IMR-90 (cell line): ENCODE data around the gene IDH3G.

ENCODE experiments used
- MXI1 ChIP-seq: IDR thresholded peaks from 2 replicates; pipeline ENCODE4 v1.6.1; 2012; ENCODE audit warnings: low read depth, mild to moderate bottlenecking, low read length, moderate library complexity, borderline replicate concordance
- POLR2A ChIP-seq: IDR thresholded peaks from 2 replicates; pipeline ENCODE4 v1.6.1; 2012; ENCODE audit warnings: mild to moderate bottlenecking, low read depth, low read length
- TF ChIP-seq, protein P1 (sequence below): conservative IDR thresholded peaks from 2 replicates; pipeline ENCODE4 v1.5.1; 2012; ENCODE audit warnings: mild to moderate bottlenecking, low read depth, low read length, improper control_type of control experiment

- TF ChIP-seq POLR2A (peak; percentile 73), MXI1 (peak; percentile 14; the same call in 1 of the 2 replicates)
- TF ChIP-seq, protein P1, sequence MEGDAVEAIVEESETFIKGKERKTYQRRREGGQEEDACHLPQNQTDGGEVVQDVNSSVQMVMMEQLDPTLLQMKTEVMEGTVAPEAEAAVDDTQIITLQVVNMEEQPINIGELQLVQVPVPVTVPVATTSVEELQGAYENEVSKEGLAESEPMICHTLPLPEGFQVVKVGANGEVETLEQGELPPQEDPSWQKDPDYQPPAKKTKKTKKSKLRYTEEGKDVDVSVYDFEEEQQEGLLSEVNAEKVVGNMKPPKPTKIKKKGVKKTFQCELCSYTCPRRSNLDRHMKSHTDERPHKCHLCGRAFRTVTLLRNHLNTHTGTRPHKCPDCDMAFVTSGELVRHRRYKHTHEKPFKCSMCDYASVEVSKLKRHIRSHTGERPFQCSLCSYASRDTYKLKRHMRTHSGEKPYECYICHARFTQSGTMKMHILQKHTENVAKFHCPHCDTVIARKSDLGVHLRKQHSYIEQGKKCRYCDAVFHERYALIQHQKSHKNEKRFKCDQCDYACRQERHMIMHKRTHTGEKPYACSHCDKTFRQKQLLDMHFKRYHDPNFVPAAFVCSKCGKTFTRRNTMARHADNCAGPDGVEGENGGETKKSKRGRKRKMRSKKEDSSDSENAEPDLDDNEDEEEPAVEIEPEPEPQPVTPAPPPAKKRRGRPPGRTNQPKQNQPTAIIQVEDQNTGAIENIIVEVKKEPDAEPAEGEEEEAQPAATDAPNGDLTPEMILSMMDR: peak; percentile 28; the same call in 1 of the 2 replicates
Measured at GRCh38 chrX:153794018-153794896, at the start of gene IDH3G, which contains the start of gene SSR4.
